Measurements from ENCODE around the gene EXD3. TPM values are rescaled to one million over a fixed set of nuclear protein-coding genes. Genes with fewer than 3 reads are reported as not detected.

The EXD3 gene
- polyA plus RNA-seq, 1 experiment = 4.0 TPM

DNA sequence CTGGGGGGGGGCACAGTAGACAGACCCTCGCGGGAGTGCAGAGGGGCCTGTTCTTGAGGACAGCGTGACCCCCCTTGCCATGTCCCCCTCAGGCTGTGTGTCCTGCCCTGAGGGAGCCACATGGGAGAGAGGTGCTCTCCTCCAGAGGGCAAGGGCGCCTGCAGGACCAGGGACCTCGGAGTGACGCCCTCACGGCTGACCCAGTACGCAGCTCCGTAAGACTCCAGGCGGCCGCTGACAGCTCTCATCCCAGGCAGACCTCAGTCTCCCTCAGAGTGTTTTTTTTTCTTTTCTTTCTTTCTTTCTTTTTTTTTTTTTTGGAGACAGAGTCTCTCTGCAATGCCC lies 27.3 kb downstream of the EXD3 start:
- Histone ChIP-seq H3K4me3 (ENCODE audit: low read depth, low read length) (no peak overlapping the region), H3K9me3 (ENCODE audit: control insufficient read depth, insufficient read depth, low read length) (peaks cover 23% of the 10 kb centered on the region), H3K27ac (ENCODE audit: low read depth, low read length) (no peak overlapping the region), H3K27me3 (ENCODE audit: control insufficient read depth, insufficient read depth, low read length) (no peaks in the 10 kb centered on the region)
- POLR2A ChIA-PET = interaction anchor here (0.7 to 1.3 kb wide), 3 partner anchors 11 to 446 kb away, joined by 3 to 7 read pairs (median 3); partner anchors contain the start of gene TUBB4B
- DNase-seq (ENCODE audit: low read depth, low spot score) = no peak
- TF ChIP-seq, protein P1, sequence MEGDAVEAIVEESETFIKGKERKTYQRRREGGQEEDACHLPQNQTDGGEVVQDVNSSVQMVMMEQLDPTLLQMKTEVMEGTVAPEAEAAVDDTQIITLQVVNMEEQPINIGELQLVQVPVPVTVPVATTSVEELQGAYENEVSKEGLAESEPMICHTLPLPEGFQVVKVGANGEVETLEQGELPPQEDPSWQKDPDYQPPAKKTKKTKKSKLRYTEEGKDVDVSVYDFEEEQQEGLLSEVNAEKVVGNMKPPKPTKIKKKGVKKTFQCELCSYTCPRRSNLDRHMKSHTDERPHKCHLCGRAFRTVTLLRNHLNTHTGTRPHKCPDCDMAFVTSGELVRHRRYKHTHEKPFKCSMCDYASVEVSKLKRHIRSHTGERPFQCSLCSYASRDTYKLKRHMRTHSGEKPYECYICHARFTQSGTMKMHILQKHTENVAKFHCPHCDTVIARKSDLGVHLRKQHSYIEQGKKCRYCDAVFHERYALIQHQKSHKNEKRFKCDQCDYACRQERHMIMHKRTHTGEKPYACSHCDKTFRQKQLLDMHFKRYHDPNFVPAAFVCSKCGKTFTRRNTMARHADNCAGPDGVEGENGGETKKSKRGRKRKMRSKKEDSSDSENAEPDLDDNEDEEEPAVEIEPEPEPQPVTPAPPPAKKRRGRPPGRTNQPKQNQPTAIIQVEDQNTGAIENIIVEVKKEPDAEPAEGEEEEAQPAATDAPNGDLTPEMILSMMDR (IDR thresholded peaks at IDR 0.05; ENCODE audit: low read depth, low read length) = no peak
- CTCF ChIA-PET = interaction anchor here (0.5 kb wide), 1 partner anchor 27 kb away, joined by 3 read pairs; the partner anchor contains the start of gene EXD3

DNA sequence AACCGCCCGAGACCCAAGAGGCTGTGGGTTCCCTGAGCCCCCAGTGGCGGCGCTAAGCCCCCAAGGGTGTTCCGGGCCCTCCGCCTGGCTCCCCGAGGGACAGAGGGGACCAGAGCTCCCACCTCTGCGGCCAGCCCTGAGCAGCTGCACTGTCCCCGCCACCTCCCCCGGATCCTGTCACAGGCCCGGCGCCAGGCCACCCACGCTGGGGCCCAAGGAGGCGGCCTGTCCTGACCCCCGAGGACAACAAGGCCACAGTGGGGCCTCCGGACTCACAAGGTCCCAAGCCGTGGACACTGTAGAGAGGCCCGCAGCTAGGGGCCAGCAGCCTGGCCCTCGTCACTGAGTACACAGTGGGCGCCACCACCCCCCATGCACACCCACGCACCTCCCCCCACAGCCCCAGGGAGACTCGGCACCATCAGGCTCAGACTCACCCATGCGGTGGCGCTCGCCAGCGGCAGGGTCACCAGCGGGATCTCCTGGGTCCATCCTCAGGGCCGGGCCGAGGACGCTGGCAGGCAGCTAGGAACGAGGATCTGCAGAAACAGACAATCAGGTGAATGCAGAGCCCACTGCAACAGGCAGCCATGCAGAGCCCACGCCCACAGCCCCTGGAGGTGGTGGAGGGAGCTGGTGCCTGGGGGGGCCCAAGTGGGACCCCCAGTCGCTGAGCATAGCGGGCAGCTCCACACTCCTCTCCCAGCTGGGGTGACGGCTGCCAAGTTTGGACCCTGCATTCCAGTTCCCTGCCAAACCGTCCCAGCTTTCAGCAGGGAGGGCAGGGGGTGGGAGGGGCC lies 27.9 kb downstream of the EXD3 start:
- no peak overlapping the region for H3K4me3 ChIP-seq (ENCODE audit: low read depth, low read length)
- TF ChIP-seq, protein P1 (IDR thresholded peaks at IDR 0.05; ENCODE audit: low read depth, low read length) = no peak
- POLR2A ChIA-PET = interaction anchor here (0.7 to 1.3 kb wide), 2 partner anchors 154 to 446 kb away, joined by 3 to 7 read pairs; partner anchors contain the start of gene TUBB4B
- H3K27me3 ChIP-seq (ENCODE audit: control insufficient read depth, insufficient read depth, low read length) = no peaks in the 10 kb centered on the region
- no peak overlapping the region for H3K27ac ChIP-seq (ENCODE audit: low read depth, low read length)
- DNase-seq (ENCODE audit: low read depth, low spot score) = no peak
- CTCF ChIA-PET = interaction anchor here (0.5 kb wide), 1 partner anchor 28 kb away, joined by 3 read pairs; the partner anchor contains the start of gene EXD3
- H3K9me3 ChIP-seq (ENCODE audit: control insufficient read depth, insufficient read depth, low read length) = peaks cover 23% of the 10 kb centered on the region

DNA sequence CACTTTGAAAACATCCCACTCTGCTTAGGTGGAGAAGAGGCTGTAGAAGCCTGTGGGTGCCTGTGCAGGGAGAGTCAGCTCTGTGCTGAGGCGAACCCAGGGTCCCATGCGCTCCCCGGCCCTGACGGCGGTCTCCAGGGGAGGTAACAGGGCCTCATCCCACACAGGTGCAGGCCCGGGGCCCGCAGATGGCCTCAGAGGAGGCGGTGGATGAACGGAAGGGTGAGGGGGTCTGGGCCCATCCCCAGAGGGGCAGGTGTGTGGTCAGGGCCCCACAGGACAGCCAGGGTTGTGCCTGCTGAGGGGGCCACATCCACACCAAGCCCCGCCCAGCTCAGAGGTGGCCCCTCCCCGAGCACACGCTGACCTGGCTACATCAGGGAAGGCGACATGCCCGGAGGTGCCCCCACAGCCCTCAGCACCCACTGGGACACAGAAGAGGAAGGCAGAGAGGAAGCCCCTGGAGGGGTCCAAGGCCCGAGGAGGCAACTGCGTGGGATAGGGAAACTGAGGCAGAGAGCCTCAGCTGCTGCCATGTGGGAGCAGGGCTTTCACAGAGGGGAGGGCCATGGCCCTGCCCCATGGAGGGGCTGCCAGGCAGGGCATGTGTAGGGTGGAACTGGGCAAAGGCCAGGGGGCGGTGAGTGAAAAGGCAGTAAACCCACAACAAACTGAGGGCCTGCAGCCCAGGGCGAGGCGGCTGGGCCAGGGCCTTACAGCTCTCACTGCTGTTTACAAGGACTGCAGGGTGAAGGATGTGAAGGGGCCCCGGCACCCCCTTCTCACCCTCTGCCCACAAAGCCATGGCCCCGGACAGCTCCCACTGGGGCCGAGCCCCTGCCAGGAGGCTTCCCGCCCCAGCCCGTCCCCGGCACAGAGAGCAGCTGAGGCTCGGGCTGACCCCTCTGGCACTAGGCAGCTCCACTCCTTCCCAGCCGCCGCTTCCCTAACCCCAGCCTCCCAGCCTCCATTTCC lies 29.5 kb downstream of the EXD3 start:
- Histone ChIP-seq H3K4me3 (ENCODE audit: low read depth, low read length) (no peak overlapping the region), H3K27ac (ENCODE audit: low read depth, low read length) (no peak overlapping the region), H3K9me3 (ENCODE audit: control insufficient read depth, insufficient read depth, low read length) (peaks cover 17% of the 10 kb centered on the region), H3K27me3 (ENCODE audit: control insufficient read depth, insufficient read depth, low read length) (no peaks in the 10 kb centered on the region)
- TF ChIP-seq, protein P1 (IDR thresholded peaks at IDR 0.05; ENCODE audit: low read depth, low read length) = no peak
- POLR2A ChIA-PET = no interaction called here
- no peak for DNase-seq (ENCODE audit: low read depth, low spot score)
- CTCF ChIA-PET = no interaction called here

DNA sequence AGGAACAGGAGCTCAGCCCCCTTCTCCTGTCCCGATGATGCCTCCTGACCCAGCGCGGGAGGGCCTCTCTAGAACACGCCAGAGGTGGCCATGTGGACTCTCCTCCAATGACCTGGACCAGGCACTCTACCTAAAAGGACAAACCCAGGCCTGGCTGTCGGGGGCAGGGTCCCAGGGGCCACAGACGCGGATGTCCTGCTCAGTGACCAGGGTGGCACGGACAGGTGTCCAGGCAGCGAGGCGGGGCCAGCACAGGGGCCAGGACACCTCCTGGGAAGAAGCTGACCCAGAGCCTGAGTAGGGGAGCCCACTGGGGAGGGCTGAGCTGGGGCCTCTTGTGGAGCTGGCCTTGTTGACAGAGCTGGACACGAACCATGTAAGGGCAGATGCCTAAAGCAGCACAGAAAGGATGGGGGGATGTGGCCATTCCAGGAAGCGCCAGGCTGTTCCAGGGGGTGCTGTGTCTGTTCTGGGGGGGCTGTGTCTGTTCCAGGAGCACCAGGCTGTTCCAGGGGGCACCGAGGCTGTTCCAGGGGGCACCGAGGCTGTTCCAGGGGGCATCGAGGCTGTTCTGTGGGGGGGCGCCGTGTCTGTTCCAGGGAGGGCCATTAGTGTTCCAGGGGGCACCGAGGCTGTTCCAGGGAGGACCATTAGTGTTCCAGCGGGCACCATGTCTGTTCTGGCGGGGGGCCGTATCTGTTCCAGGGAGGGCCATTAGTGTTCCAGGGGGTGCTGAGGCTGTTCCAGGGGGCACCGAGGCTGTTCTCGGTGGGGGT lies 30.5 kb downstream of the EXD3 start:
- peaks cover 8% of the 10 kb centered on the region for H3K9me3 ChIP-seq (ENCODE audit: control insufficient read depth, insufficient read depth, low read length)
- H3K27me3 ChIP-seq (ENCODE audit: control insufficient read depth, insufficient read depth, low read length) = peaks cover 2% of the 10 kb centered on the region
- no peak overlapping the region for H3K4me3 ChIP-seq (ENCODE audit: low read depth, low read length)
- DNase-seq (ENCODE audit: low read depth, low spot score) = no peak
- no peak overlapping the region for H3K27ac ChIP-seq (ENCODE audit: low read depth, low read length)
- CTCF ChIA-PET = no interaction called here
- TF ChIP-seq, protein P1 (IDR thresholded peaks at IDR 0.05; ENCODE audit: low read depth, low read length) = no peak
- POLR2A ChIA-PET = no interaction called here
